B cell (primary cell): Measurements from ENCODE around the gene HHATL. TPM values are rescaled to one million over a fixed set of nuclear protein-coding genes. Genes with fewer than 3 reads are reported as not detected.

Experiments
- ATAC-seq: fragments of 200-7000 bp; cut with Tn5 transposase; one replicate; pipeline ENCODE4 v1.10.0; 2021; ENCODE audit warnings: low read depth, mild to moderate bottlenecking, moderate number of reproducible peaks, moderate library complexity
- CTCF ChIA-PET: fragments of 350-600 bp; sonication (Branson Sonifier 250); formaldehyde crosslinking; loops from one replicate; lab custom pipeline; 2021; ENCODE audit warnings: antibody characterized with exemption, inconsistent platforms; lab: Charles Lee
- POLR2A ChIA-PET: fragments of 350-600 bp; sonication (Branson Sonifier 250); formaldehyde crosslinking; loops from one replicate; lab custom pipeline; 2021; ENCODE audit warnings: antibody characterized with exemption; lab: Charles Lee
- DNase-seq: peaks from one replicate; pipeline ENCODE4 v3.0.0; 2013
- H2AFZ ChIP-seq: 2 replicates; pipeline ENCODE4 v1.6.1; 2012; ENCODE audit warnings: mild to moderate bottlenecking, low read depth, low read length; ENCODE audit not compliant: insufficient read depth, poor library complexity, severe bottlenecking
- H3K27ac ChIP-seq, 2 donors: 1 replicate in 1 of 2; 2 replicates in 1 of 2; pipeline ENCODE4 v1.5.1; 2012 to 2013; ENCODE audit warnings: low read length in 2 of 2, mild to moderate bottlenecking in 2 of 2, moderate library complexity in 1 of 2
- H3K27me3 ChIP-seq, 4 experiments: fragments of 200-600 bp in 1 of 4; sonication (generic) in 1 of 4; replicated peaks in 1 of 4; 1 replicate in 2 of 4; 2 replicates in 2 of 4; pipeline versions ENCODE4 v1.6.1 to v1.7.0; 2013 to 2016; ENCODE audit warnings: low read length in 3 of 4, mild to moderate bottlenecking in 2 of 4, mixed read lengths in 1 of 4, moderate library complexity in 1 of 4; ENCODE audit not compliant: insufficient read depth in 4 of 4, control insufficient read depth in 3 of 4; ENCODE audit errors: control extremely low read depth in 1 of 4
- H3K36me3 ChIP-seq, 2 experiments: replicated peaks in 1 of 2; 1 replicate in 1 of 2; 2 replicates in 1 of 2; pipeline versions ENCODE4 v1.6.1 to v1.7.1; 2013; ENCODE audit warnings: low read length in 1 of 2; ENCODE audit not compliant: insufficient read depth in 2 of 2, control insufficient read depth in 1 of 2; ENCODE audit errors: control extremely low read depth in 1 of 2, extremely low read depth in 1 of 2
- H3K4me1 ChIP-seq, 2 donors: fragments of 200-600 bp in 1 of 2; sonication (generic) in 1 of 2; 1 replicate in 1 of 2; 2 replicates in 1 of 2; pipeline versions ENCODE4 v1.5.1 to v1.6.1; 2013 to 2017; ENCODE audit warnings: low read length in 2 of 2; ENCODE audit not compliant: control insufficient read depth in 2 of 2, insufficient read depth in 2 of 2
- H3K4me2 ChIP-seq: replicated peaks from 2 replicates; pipeline ENCODE3; 2012; ENCODE audit warnings: mild to moderate bottlenecking, low read depth, low read length; ENCODE audit not compliant: poor library complexity, severe bottlenecking
- H3K4me3 ChIP-seq, 5 experiments: fragments of 200-600 bp in 1 of 5; sonication (generic) in 1 of 5; 1 replicate in 3 of 5; 2 replicates in 2 of 5; pipeline versions ENCODE4 v1.5.1 to v1.7.0; 2011 to 2016; ENCODE audit warnings: low read length in 4 of 5, mild to moderate bottlenecking in 4 of 5, low read depth in 2 of 5, control low read depth in 1 of 5, moderate library complexity in 1 of 5; ENCODE audit not compliant: insufficient read depth in 1 of 5; ENCODE audit errors: control extremely low read depth in 1 of 5, extremely low read depth in 1 of 5
- H3K79me2 ChIP-seq: fragments of 200-600 bp; sonication (generic); one replicate; pipeline ENCODE4 v1.6.0; 2016; ENCODE audit warnings: low read length; ENCODE audit not compliant: control insufficient read depth, insufficient read depth
- H3K9ac ChIP-seq: fragments of 200-600 bp; sonication (generic); 2 replicates; pipeline ENCODE4 v1.6.1; 2017; ENCODE audit warnings: mild to moderate bottlenecking, low read length, moderate library complexity
- H3K9me3 ChIP-seq, 3 donors: one replicate each; pipeline versions ENCODE4 v1.6.1 to v1.7.1; 2013; ENCODE audit warnings: low read length in 2 of 3; ENCODE audit not compliant: control insufficient read depth in 2 of 3, insufficient read depth in 1 of 3; ENCODE audit errors: control extremely low read depth in 1 of 3
- H4K20me1 ChIP-seq: 2 replicates; pipeline ENCODE4 v1.6.0; 2012; ENCODE audit warnings: mild to moderate bottlenecking, low read length; ENCODE audit not compliant: insufficient read depth, control insufficient read depth, poor library complexity, severe bottlenecking
- H3K27ac Mint-ChIP-seq: one replicate; pipeline ENCODE4 v1.8.0; 2021; ENCODE audit warnings: mixed read lengths
- H3K27me3 Mint-ChIP-seq: one replicate; pipeline ENCODE4 v1.8.0; 2021; ENCODE audit warnings: mixed read lengths
- H3K4me1 Mint-ChIP-seq: one replicate; pipeline ENCODE4 v1.8.0; 2021; ENCODE audit warnings: mixed read lengths
- H3K4me3 Mint-ChIP-seq: one replicate; pipeline ENCODE4 v1.8.0; 2021; ENCODE audit warnings: mixed read lengths
- H3K9me3 Mint-ChIP-seq: one replicate; pipeline ENCODE4 v1.8.0; 2022; ENCODE audit warnings: mixed read lengths; ENCODE audit not compliant: insufficient read depth
- CTCF ChIP-seq: fragments of 200-600 bp; IDR thresholded peaks from one replicate; pipeline ENCODE4 v1.8.0; 2022; ENCODE audit warnings: antibody characterized with exemption, mild to moderate bottlenecking
- EZH2 ChIP-seq: IDR thresholded peaks from 2 replicates; pipeline ENCODE4 v1.6.1; 2012; ENCODE audit warnings: borderline replicate concordance, low read depth, mild to moderate bottlenecking, moderate library complexity, low read length; ENCODE audit not compliant: insufficient read depth, poor library complexity, severe bottlenecking
- WGBS: methylation state at CpG from one replicate; pipeline ENCODE4 v1.1.5; 2013; ENCODE audit warnings: missing lambda C conversion rate; ENCODE audit not compliant: insufficient coverage; 5-methylcytosine and 5-hydroxymethylcytosine counted together
- intact Hi-C: fragments of 100-400 bp; cut with micrococcal nuclease; formaldehyde crosslinking; loops from one replicate; pipeline ENCODE4 v1.10.0; 2022
- polyA plus RNA-seq: library from polyadenylated mRNA; depleted of rRNA; stranded (reverse); fragments of >200 nt; gene quantifications from 2 replicates; pipeline ENCODE4 v1.2.3, GENCODE V29; 2012
- total RNA-seq, 2 donors: library from RNA; stranded (reverse); fragments of 120-200 nt in 1 of 2; gene quantifications; 1 replicate in 1 of 2; 2 replicates in 1 of 2; pipeline versions ENCODE4 v1.2.3 to v1.2.4, GENCODE V29; 2013 to 2022

The HHATL gene
- total and polyA plus RNA-seq, 2 donors (not counting 1 experiment from before 2014, with no cell fraction given), result not detected

DNA sequence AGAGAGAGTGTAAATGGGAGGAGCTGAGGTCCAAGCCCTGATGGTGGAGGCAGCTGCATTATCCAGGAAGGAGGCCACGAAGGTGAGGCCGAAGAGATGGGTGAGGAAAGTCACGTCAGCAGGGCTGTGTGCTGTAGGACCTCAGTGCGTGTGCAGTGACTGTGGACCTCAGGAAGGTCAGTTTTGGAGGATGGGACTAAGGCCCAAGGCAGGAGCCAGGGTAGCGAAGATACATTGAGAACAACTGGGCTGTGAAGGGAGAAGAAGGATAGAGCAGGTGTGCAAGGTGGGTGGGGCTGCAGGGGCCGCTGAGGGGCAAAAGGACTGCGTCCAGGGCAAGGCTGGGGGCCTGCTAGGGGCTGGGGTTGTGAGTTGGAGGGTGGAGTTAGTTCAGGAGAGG is 12.4 kb downstream of the HHATL start:
- no peak overlapping the region for H3K27ac Mint-ChIP-seq
- no peak overlapping the region for H3K4me3 ChIP-seq
- no peaks in the 10 kb centered on the region for H3K79me2 ChIP-seq
- H3K4me1 Mint-ChIP-seq, result peaks cover 2% of the 10 kb centered on the region
- POLR2A ChIA-PET, result no interaction called here
- WGBS, result 78% methylated on average over 7 of the region's 7 CpGs
- H3K27me3 ChIP-seq, result peaks cover 0 to 15% (median 0%) of the 10 kb centered on the region in 4 experiments
- ATAC-seq (no peak), DNase-seq (no peak)
- H2AFZ ChIP-seq, result no peak overlapping the region
- no peak overlapping the region for H3K4me3 Mint-ChIP-seq
- no peaks in the 10 kb centered on the region for H3K4me1 ChIP-seq
- no peaks in the 10 kb centered on the region for H3K9me3 ChIP-seq
- H3K9ac ChIP-seq, result no peak overlapping the region
- H3K27ac ChIP-seq, result no peak overlapping the region
- H4K20me1 ChIP-seq, result no peaks in the 10 kb centered on the region
- CTCF ChIA-PET, result no interaction called here
- H3K27me3 Mint-ChIP-seq, result peaks cover 15% of the 10 kb centered on the region
- H3K36me3 ChIP-seq, result no peaks in the 10 kb centered on the region
- no peak overlapping the region for H3K4me2 ChIP-seq
- intact Hi-C loops, result no loop called here
- TF ChIP-seq EZH2, result no peak
- TF ChIP-seq CTCF, result no peak
- no peaks in the 10 kb centered on the region for H3K9me3 Mint-ChIP-seq

- Mint-ChIP-seq H3K27me3 (peaks cover 21% of the 10 kb centered on the region), H3K4me3 (no peak overlapping the region), H3K4me1 (peaks cover 2% of the 10 kb centered on the region), H3K27ac (no peak overlapping the region), H3K9me3 (no peaks in the 10 kb centered on the region)
- H3K9ac ChIP-seq, result no peak overlapping the region
- no peak overlapping the region for H2AFZ ChIP-seq
- no peaks in the 10 kb centered on the region for H4K20me1 ChIP-seq
- 79% methylated on average over 9 of the region's 9 CpGs for WGBS
- H3K27me3 ChIP-seq, result peaks cover 0 to 19% (median 0%) of the 10 kb centered on the region in 4 experiments
- intact Hi-C loops, result no loop called here
- H3K27ac ChIP-seq, result no peak overlapping the region
- H3K4me3 ChIP-seq, result no peak overlapping the region
- no peaks in the 10 kb centered on the region for H3K36me3 ChIP-seq
- no peak for ATAC-seq
- H3K9me3 ChIP-seq, result no peaks in the 10 kb centered on the region
- no peaks in the 10 kb centered on the region for H3K79me2 ChIP-seq
- POLR2A ChIA-PET, result no interaction called here
- H3K4me1 ChIP-seq, result no peaks in the 10 kb centered on the region
- CTCF ChIA-PET, result no interaction called here
- H3K4me2 ChIP-seq, result no peak overlapping the region
- TF ChIP-seq EZH2, result no peak
- TF ChIP-seq CTCF, result no peak
- DNase-seq, result no peak
Observed at GRCh38 chr3:42689421-42690014, 13.1 kb downstream of the HHATL start.
